Activated T-cell treated with anti-CD3 and anti-CD28 coated beads, Interleukin-2, amount 50 U/mL, for 24 hours (primary cell): ENCODE results near the gene SS18L1.
A peak's percentile ranks its signal among the peaks of the same experiment; 100 is the strongest.

Experiments
- DNase-seq: peaks from one replicate; pipeline ENCODE4 v3.0.0-alpha.2; 2020
- H3K27ac Mint-ChIP-seq: 2 replicates; pipeline ENCODE4 v1.8.0; 2020; ENCODE audit warnings: mild to moderate bottlenecking, mixed read lengths
- H3K27me3 Mint-ChIP-seq: 2 replicates; pipeline ENCODE4 v1.8.0; 2020; ENCODE audit warnings: mixed read lengths
- H3K36me3 Mint-ChIP-seq: 2 replicates; pipeline ENCODE4 v1.8.0; 2020; ENCODE audit warnings: low read depth, mixed read lengths
- H3K4me1 Mint-ChIP-seq: 2 replicates; pipeline ENCODE4 v1.8.0; 2020; ENCODE audit warnings: low read depth, mixed read lengths
- H3K4me3 Mint-ChIP-seq: 2 replicates; pipeline ENCODE4 v1.8.0; 2020; ENCODE audit warnings: mild to moderate bottlenecking, moderate library complexity, mixed read lengths
- H3K9me3 Mint-ChIP-seq: 2 replicates; pipeline ENCODE4 v1.8.0; 2020; ENCODE audit warnings: mixed read lengths

SS18L1 gene

DNA sequence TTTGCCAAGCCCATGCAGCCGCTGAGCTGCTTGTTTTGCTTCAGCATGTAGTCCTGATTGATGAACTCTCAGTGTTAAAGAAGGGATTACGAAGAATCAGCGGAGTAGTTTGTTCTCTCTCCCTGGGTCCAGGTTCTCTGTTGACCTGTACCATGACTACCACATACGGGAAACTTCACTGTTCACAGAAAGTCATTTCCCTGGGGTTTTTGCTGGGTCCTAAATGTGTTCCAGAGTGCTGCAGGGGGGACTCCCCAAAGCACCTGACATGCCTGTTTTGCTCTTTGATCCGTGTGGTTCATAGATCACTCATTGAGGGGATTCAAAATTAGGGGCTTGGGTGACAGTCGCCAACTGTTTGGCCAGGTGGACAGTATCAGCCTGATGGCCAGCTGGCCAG, 15.8 kb upstream of the SS18L1 start:
- Mint-ChIP-seq H3K27ac (peak overlapping the region; percentile 68), H3K4me3 (no peak overlapping the region), H3K9me3 (no peaks in the 10 kb centered on the region), H3K36me3 (peaks cover 95% of the 10 kb centered on the region), H3K4me1 (peaks cover 55% of the 10 kb centered on the region), H3K27me3 (no peaks in the 10 kb centered on the region)
- no peak for DNase-seq

- Mint-ChIP-seq H3K4me1 (peaks cover 59% of the 10 kb centered on the region), H3K27me3 (no peaks in the 10 kb centered on the region), H3K36me3 (peaks cover 98% of the 10 kb centered on the region), H3K4me3 (no peak overlapping the region), H3K9me3 (no peaks in the 10 kb centered on the region), H3K27ac (peak overlapping the region; percentile 34)
- DNase-seq = no peak
Measured at GRCh38 chr20:62128502-62128901, 15.1 kb upstream of the SS18L1 start.

GRCh38 chr20:62129731-62130531, 13.6 kb upstream of the SS18L1 start:
- Mint-ChIP-seq H3K4me3 (no peak overlapping the region), H3K27ac (peak overlapping the region; percentile 41), H3K36me3 (peaks cover 100% of the 10 kb centered on the region), H3K9me3 (no peaks in the 10 kb centered on the region), H3K27me3 (no peaks in the 10 kb centered on the region), H3K4me1 (peaks cover 53% of the 10 kb centered on the region)
- DNase-seq = no peak

- peaks cover 100% of the 10 kb centered on the region for H3K36me3 Mint-ChIP-seq
- no peak for DNase-seq
- H3K4me3 Mint-ChIP-seq = no peak overlapping the region
- no peaks in the 10 kb centered on the region for H3K9me3 Mint-ChIP-seq
- peak overlapping the region; percentile 66 for H3K27ac Mint-ChIP-seq
- no peaks in the 10 kb centered on the region for H3K27me3 Mint-ChIP-seq
- H3K4me1 Mint-ChIP-seq = peaks cover 44% of the 10 kb centered on the region
Measured at GRCh38 chr20:62131560-62132320, 11.8 kb upstream of the SS18L1 start.

DNA sequence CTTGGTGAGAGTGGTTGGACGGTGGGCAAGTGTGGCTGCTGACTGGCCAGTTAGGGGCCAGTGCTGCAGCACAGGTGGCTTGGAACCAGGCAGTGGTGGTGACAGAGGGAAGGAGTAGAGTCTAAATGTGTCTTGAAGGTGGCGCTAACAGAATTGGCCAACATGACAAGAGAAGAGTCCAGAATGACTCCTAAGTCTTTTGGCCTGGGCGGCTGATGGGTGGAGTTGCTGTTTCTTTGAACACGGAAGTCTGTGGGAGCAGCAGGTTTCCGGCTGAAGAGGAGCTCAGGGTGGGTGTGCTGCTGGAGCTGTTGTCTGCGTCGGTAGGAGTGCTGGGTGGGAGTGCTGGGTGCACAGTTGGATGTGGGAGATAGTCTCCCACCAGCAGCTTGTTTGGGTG, 11.1 kb upstream of the SS18L1 start:
- no peak for DNase-seq
- Mint-ChIP-seq H3K9me3 (no peaks in the 10 kb centered on the region), H3K36me3 (peaks cover 100% of the 10 kb centered on the region), H3K4me1 (peaks cover 46% of the 10 kb centered on the region), H3K27ac (peak overlapping the region; percentile 44), H3K27me3 (no peaks in the 10 kb centered on the region), H3K4me3 (no peak overlapping the region)

- no peaks in the 10 kb centered on the region for H3K27me3 Mint-ChIP-seq
- no peak for DNase-seq
- H3K27ac Mint-ChIP-seq = peak overlapping the region; percentile 44
- H3K4me3 Mint-ChIP-seq = no peak overlapping the region
- H3K4me1 Mint-ChIP-seq = peaks cover 49% of the 10 kb centered on the region
- peaks cover 100% of the 10 kb centered on the region for H3K36me3 Mint-ChIP-seq
- H3K9me3 Mint-ChIP-seq = no peaks in the 10 kb centered on the region
Measured at GRCh38 chr20:62133051-62133845, 10.3 kb upstream of the SS18L1 start.

GRCh38 chr20:62133864-62134263, 9.7 kb upstream of the SS18L1 start:
- Mint-ChIP-seq H3K4me1 (peaks cover 50% of the 10 kb centered on the region), H3K36me3 (peaks cover 100% of the 10 kb centered on the region), H3K27ac (peak overlapping the region; percentile 44), H3K9me3 (no peaks in the 10 kb centered on the region), H3K4me3 (no peak overlapping the region), H3K27me3 (no peaks in the 10 kb centered on the region)
- DNase-seq = no peak

- peaks cover 100% of the 10 kb centered on the region for H3K36me3 Mint-ChIP-seq
Measured at GRCh38 chr20:62134735-62135231, 8.8 kb upstream of the SS18L1 start.

GRCh38 chr20:62135573-62136266, 7.8 kb upstream of the SS18L1 start:
- H3K27ac Mint-ChIP-seq = peak overlapping the region; percentile 81
- H3K36me3 Mint-ChIP-seq = peaks cover 100% of the 10 kb centered on the region
- peaks cover 62% of the 10 kb centered on the region for H3K4me1 Mint-ChIP-seq
- no peak overlapping the region for H3K4me3 Mint-ChIP-seq
- no peak for DNase-seq
- H3K27me3 Mint-ChIP-seq = no peaks in the 10 kb centered on the region
- no peaks in the 10 kb centered on the region for H3K9me3 Mint-ChIP-seq

More at GRCh38 chr20:62134735-62135231, 8.8 kb upstream of the SS18L1 start:
- Mint-ChIP-seq H3K4me3 (no peak overlapping the region), H3K9me3 (no peaks in the 10 kb centered on the region), H3K4me1 (peaks cover 56% of the 10 kb centered on the region), H3K27me3 (no peaks in the 10 kb centered on the region), H3K27ac (peak overlapping the region; percentile 44)
- DNase-seq = no peak

GRCh38 chr20:62136283-62137091, 7.1 kb upstream of the SS18L1 start:
- Mint-ChIP-seq H3K27ac (peak overlapping the region; percentile 89), H3K4me1 (peaks cover 64% of the 10 kb centered on the region), H3K9me3 (no peaks in the 10 kb centered on the region), H3K27me3 (no peaks in the 10 kb centered on the region), H3K36me3 (peaks cover 100% of the 10 kb centered on the region), H3K4me3 (no peak overlapping the region)
- peak; percentile 71 for DNase-seq

GRCh38 chr20:62137092-62137384, 6.5 kb upstream of the SS18L1 start:
- H3K36me3 Mint-ChIP-seq = peaks cover 100% of the 10 kb centered on the region
- H3K4me3 Mint-ChIP-seq = no peak overlapping the region
- no peaks in the 10 kb centered on the region for H3K27me3 Mint-ChIP-seq
- DNase-seq = no peak
- H3K9me3 Mint-ChIP-seq = no peaks in the 10 kb centered on the region
- H3K4me1 Mint-ChIP-seq = peaks cover 68% of the 10 kb centered on the region
- H3K27ac Mint-ChIP-seq = peak overlapping the region; percentile 89

DNA sequence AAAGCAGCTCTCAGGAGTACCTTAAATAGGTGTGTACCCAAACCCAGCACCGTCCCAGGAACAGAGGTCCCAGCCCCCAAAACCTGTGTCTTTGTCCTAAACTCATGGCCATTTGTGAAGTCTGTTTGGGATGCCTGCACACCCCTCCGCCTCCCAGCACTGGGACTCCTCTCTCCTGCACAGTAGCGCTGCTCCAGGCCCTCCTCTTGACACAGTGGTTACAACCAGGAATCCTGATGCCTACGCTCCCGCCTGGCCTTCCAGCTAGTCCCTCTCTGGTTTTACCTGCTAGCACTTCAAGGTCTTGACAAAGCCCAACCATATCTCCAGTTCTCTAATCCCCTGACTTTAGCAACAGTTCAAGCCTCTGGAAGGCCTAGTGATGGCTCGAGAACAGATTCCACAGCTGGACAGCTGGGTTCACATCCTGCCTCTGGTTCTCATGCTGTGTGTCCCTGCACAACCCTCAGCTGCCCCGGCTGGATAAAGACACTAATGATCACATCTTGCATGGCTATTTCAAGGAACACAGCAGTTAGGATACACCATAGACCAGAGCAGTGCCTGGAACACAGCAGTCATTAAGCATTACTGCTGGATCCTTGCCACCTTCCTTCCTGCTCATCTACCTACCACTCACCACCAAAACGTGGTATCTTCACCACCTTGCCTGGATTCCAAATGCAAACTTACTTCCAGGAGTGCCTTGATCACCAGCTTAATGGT, 5.9 kb upstream of the SS18L1 start:
- no peaks in the 10 kb centered on the region for H3K27me3 Mint-ChIP-seq
- peaks cover 65% of the 10 kb centered on the region for H3K4me1 Mint-ChIP-seq
- H3K36me3 Mint-ChIP-seq = peaks cover 98% of the 10 kb centered on the region
- H3K4me3 Mint-ChIP-seq = no peak overlapping the region
- H3K9me3 Mint-ChIP-seq = no peaks in the 10 kb centered on the region
- no peak for DNase-seq
- peak overlapping the region; percentile 89 for H3K27ac Mint-ChIP-seq

- Mint-ChIP-seq H3K27me3 (no peaks in the 10 kb centered on the region), H3K4me1 (peaks cover 60% of the 10 kb centered on the region), H3K4me3 (no peak overlapping the region), H3K27ac (peak overlapping the region; percentile 89), H3K36me3 (peaks cover 92% of the 10 kb centered on the region), H3K9me3 (no peaks in the 10 kb centered on the region)
- DNase-seq = no peak
Measured at GRCh38 chr20:62138204-62138543, 5.4 kb upstream of the SS18L1 start.
